Measurements from ENCODE around the gene CYSLTR1. TPM values are rescaled to one million over a fixed set of nuclear protein-coding genes. Genes with fewer than 3 reads are reported as not detected.
"Not testable (repeated sequence)": the region's sequence is repeated elsewhere in the genome, so short reads cannot be mapped to it uniquely, and the experiment has no call there.

Gene CYSLTR1
- total RNA-seq, 1 experiment from 2014 or later, result not detected

- H3K4me2 ChIP-seq, result no peak overlapping the region
- no TSS peak for BruUV-seq (replicated peaks)
- ChIA-PET CTCF (no interaction called here), POLR2A (ENCODE audit: unreplicated experiment) (no interaction called here)
- no peaks in the 10 kb centered on the region for H3K79me2 ChIP-seq (ENCODE audit: low read depth)
- H3K27ac ChIP-seq, result no peak overlapping the region
- no peaks in the 10 kb centered on the region for H3K27me3 ChIP-seq (ENCODE audit: insufficient read depth, low read depth)
- H4K20me1 ChIP-seq (ENCODE audit: insufficient read depth), result no peaks in the 10 kb centered on the region
- DNase-seq, result no peak
- H3K9me3 ChIP-seq (ENCODE audit: insufficient read depth, low read depth), result no peaks in the 10 kb centered on the region
- no peak for TF ChIP-seq EZH2 (IDR thresholded peaks at IDR 0.05; ENCODE audit: low read depth)
- no peak for TF ChIP-seq CTCF (conservative IDR thresholded peaks at IDR 0.05)
- no peak overlapping the region for H3K4me3 ChIP-seq
- H3K4me1 ChIP-seq (replicated peaks; ENCODE audit: insufficient read depth), result no peaks in the 10 kb centered on the region
- no peaks in the 10 kb centered on the region for H3K9me2 ChIP-seq (ENCODE audit: insufficient read depth)
- intact Hi-C loops (cut with micrococcal nuclease; ENCODE audit: unreplicated experiment), result no loop called here
- no peaks in the 10 kb centered on the region for H3F3A ChIP-seq (ENCODE audit: insufficient read depth, low read depth)
- no peaks in the 10 kb centered on the region for H3K36me3 ChIP-seq (ENCODE audit: low read depth)
- H2AFZ ChIP-seq, result no peak overlapping the region
Measured at GRCh38 chrX:78314561-78314960, 12.8 kb downstream of the CYSLTR1 start.

- Histone ChIP-seq H3K9me2 (ENCODE audit: insufficient read depth) (no peaks in the 10 kb centered on the region), H3K4me3 (no peak overlapping the region), H4K20me1 (ENCODE audit: insufficient read depth) (no peaks in the 10 kb centered on the region), H3K27me3 (ENCODE audit: insufficient read depth, low read depth) (no peaks in the 10 kb centered on the region), H3F3A (ENCODE audit: insufficient read depth, low read depth) (no peaks in the 10 kb centered on the region), H3K9me3 (ENCODE audit: insufficient read depth, low read depth) (no peaks in the 10 kb centered on the region), H3K27ac (no peak overlapping the region), H2AFZ (no peak overlapping the region), H3K36me3 (ENCODE audit: low read depth) (no peaks in the 10 kb centered on the region), H3K4me1 (replicated peaks; ENCODE audit: insufficient read depth) (no peaks in the 10 kb centered on the region), H3K4me2 (no peak overlapping the region), H3K79me2 (ENCODE audit: low read depth) (no peaks in the 10 kb centered on the region)
- BruUV-seq (replicated peaks), result no TSS peak
- TF ChIP-seq EZH2 (IDR thresholded peaks at IDR 0.05; ENCODE audit: low read depth), result no peak
- ChIA-PET CTCF (no interaction called here), POLR2A (ENCODE audit: unreplicated experiment) (no interaction called here)
- DNase-seq, result no peak
- intact Hi-C loops (cut with micrococcal nuclease; ENCODE audit: unreplicated experiment), result no loop called here
Measured at GRCh38 chrX:78313526-78313925, 13.9 kb downstream of the CYSLTR1 start.

GRCh38 chrX:78307665-78308064 is 19.7 kb downstream of the CYSLTR1 start:
- H3K36me3 ChIP-seq (ENCODE audit: low read depth), result no peaks in the 10 kb centered on the region
- POLR2A ChIA-PET (ENCODE audit: unreplicated experiment), result no interaction called here
- no peak overlapping the region for H2AFZ ChIP-seq
- no peak overlapping the region for H3K27ac ChIP-seq
- CTCF ChIA-PET, result no interaction called here
- no peaks in the 10 kb centered on the region for H3K9me3 ChIP-seq (ENCODE audit: insufficient read depth, low read depth)
- H3K4me3 ChIP-seq, result no peak overlapping the region
- DNase-seq, result no peak
- H3K4me1 ChIP-seq (replicated peaks; ENCODE audit: insufficient read depth), result no peaks in the 10 kb centered on the region
- H4K20me1 ChIP-seq (ENCODE audit: insufficient read depth), result no peaks in the 10 kb centered on the region
- TF ChIP-seq EZH2 (IDR thresholded peaks at IDR 0.05; ENCODE audit: low read depth) (no peak), CTCF (conservative IDR thresholded peaks at IDR 0.05) (no peak)
- H3K79me2 ChIP-seq (ENCODE audit: low read depth), result no peaks in the 10 kb centered on the region
- H3K4me2 ChIP-seq, result no peak overlapping the region
- no peaks in the 10 kb centered on the region for H3K27me3 ChIP-seq (ENCODE audit: insufficient read depth, low read depth)
- H3K9me2 ChIP-seq (ENCODE audit: insufficient read depth), result no peaks in the 10 kb centered on the region
- intact Hi-C loops (cut with micrococcal nuclease; ENCODE audit: unreplicated experiment), result no loop called here
- BruUV-seq (replicated peaks), result no TSS peak
- no peaks in the 10 kb centered on the region for H3F3A ChIP-seq (ENCODE audit: insufficient read depth, low read depth)

GRCh38 chrX:78303086-78303485 is 24.3 kb downstream of the CYSLTR1 start:
- no peak overlapping the region for H3K4me3 ChIP-seq
- no peaks in the 10 kb centered on the region for H3K36me3 ChIP-seq (ENCODE audit: low read depth)
- ChIA-PET CTCF (no interaction called here), POLR2A (ENCODE audit: unreplicated experiment) (no interaction called here)
- no peaks in the 10 kb centered on the region for H3K9me2 ChIP-seq (ENCODE audit: insufficient read depth)
- no TSS peak for BruUV-seq (replicated peaks)
- H3K4me1 ChIP-seq (replicated peaks; ENCODE audit: insufficient read depth), result no peaks in the 10 kb centered on the region
- no peaks in the 10 kb centered on the region for H3K27me3 ChIP-seq (ENCODE audit: insufficient read depth, low read depth)
- intact Hi-C loops (cut with micrococcal nuclease; ENCODE audit: unreplicated experiment), result no loop called here
- DNase-seq, result no peak
- no peaks in the 10 kb centered on the region for H3F3A ChIP-seq (ENCODE audit: insufficient read depth, low read depth)
- no peaks in the 10 kb centered on the region for H3K9me3 ChIP-seq (ENCODE audit: insufficient read depth, low read depth)
- H3K4me2 ChIP-seq, result no peak overlapping the region
- H4K20me1 ChIP-seq (ENCODE audit: insufficient read depth), result no peaks in the 10 kb centered on the region
- H3K79me2 ChIP-seq (ENCODE audit: low read depth), result no peaks in the 10 kb centered on the region
- H3K27ac ChIP-seq, result no peak overlapping the region
- TF ChIP-seq EZH2 (IDR thresholded peaks at IDR 0.05; ENCODE audit: low read depth), result no peak
- no peak for TF ChIP-seq CTCF (conservative IDR thresholded peaks at IDR 0.05)
- no peak overlapping the region for H2AFZ ChIP-seq

GRCh38 chrX:78300933-78301332 is 26.5 kb downstream of the CYSLTR1 start:
- intact Hi-C loops (cut with micrococcal nuclease; ENCODE audit: unreplicated experiment); BruUV-seq (replicated peaks); H3F3A ChIP-seq (ENCODE audit: insufficient read depth, low read depth); H3K79me2 ChIP-seq (ENCODE audit: low read depth); POLR2A ChIA-PET (ENCODE audit: unreplicated experiment); H3K27me3 ChIP-seq (ENCODE audit: insufficient read depth, low read depth); H4K20me1 ChIP-seq (ENCODE audit: insufficient read depth); CTCF ChIA-PET; H3K36me3 ChIP-seq (ENCODE audit: low read depth); H3K4me1 ChIP-seq (replicated peaks; ENCODE audit: insufficient read depth); H3K27ac ChIP-seq; H3K4me3 ChIP-seq; H3K9me3 ChIP-seq (ENCODE audit: insufficient read depth, low read depth); DNase-seq; H2AFZ ChIP-seq; H3K9me2 ChIP-seq (ENCODE audit: insufficient read depth); H3K4me2 ChIP-seq: not testable (repeated sequence)

Data from PC-9 (cell line).